ENCODE measurements around the gene LGR5. TPM values are rescaled to one million over a fixed set of nuclear protein-coding genes. Genes with fewer than 3 reads are reported as not detected.

LGR5 gene
- total RNA-seq, 1 experiment from 2014 or later: 0.04 TPM

DNA sequence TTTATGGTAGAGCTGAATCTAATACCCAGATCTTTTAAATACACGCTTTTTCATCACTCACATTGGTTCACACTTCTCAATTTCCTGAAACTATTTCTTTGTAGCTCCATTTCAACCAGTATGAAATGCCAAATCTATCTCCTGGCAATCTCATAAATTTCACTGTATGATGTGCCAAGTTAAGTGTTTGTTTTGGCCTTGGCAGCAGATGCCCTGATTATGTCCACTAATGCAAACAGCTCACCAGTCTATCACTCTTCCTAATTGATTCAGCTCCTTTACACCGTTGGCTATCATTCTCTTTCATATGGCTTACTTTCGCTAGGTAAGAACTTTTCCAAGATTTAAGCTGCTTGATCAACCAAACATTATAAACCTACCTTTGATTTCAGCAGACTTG is 165.4 kb downstream of the LGR5 start:
- H3K9ac ChIP-seq (ENCODE audit: low read length): no peak overlapping the region
- no peaks in the 10 kb centered on the region for H3K79me2 ChIP-seq (ENCODE audit: low read length)
- ATAC-seq (no peak), DNase-seq (no peak)
- no peak overlapping the region for H3K27ac ChIP-seq (ENCODE audit: low read length)
- H3K9me2 ChIP-seq (replicated peaks; ENCODE audit: low read length): no peaks in the 10 kb centered on the region
- no peaks in the 10 kb centered on the region for H3K9me3 ChIP-seq (ENCODE audit: low read length)
- H3K36me3 ChIP-seq (ENCODE audit: low read depth, low read length): peaks cover 35% of the 10 kb centered on the region
- intact Hi-C loops (cut with micrococcal nuclease): no loop called here
- BruUV-seq (replicated peaks): TSS peak; percentile 6
- no peak overlapping the region for H3K4me3 ChIP-seq (ENCODE audit: low read length)
- no peaks in the 10 kb centered on the region for H3F3A ChIP-seq (ENCODE audit: low read length, unreplicated experiment)
- no peak overlapping the region for H2AFZ ChIP-seq (ENCODE audit: low read length)
- H4K20me1 ChIP-seq (ENCODE audit: low read length): no peaks in the 10 kb centered on the region
- H3K27me3 ChIP-seq (ENCODE audit: low read length): no peaks in the 10 kb centered on the region
- no peaks in the 10 kb centered on the region for H3K4me1 ChIP-seq (ENCODE audit: insufficient read depth, low read length)
- TF ChIP-seq EZH2phosphoT487 (IDR thresholded peaks at IDR 0.05; ENCODE audit: borderline replicate concordance, low read length) (no peak), EZH2 (IDR thresholded peaks at IDR 0.05; ENCODE audit: low read length, unreplicated experiment) (no peak)
- TF ChIP-seq, protein P1, sequence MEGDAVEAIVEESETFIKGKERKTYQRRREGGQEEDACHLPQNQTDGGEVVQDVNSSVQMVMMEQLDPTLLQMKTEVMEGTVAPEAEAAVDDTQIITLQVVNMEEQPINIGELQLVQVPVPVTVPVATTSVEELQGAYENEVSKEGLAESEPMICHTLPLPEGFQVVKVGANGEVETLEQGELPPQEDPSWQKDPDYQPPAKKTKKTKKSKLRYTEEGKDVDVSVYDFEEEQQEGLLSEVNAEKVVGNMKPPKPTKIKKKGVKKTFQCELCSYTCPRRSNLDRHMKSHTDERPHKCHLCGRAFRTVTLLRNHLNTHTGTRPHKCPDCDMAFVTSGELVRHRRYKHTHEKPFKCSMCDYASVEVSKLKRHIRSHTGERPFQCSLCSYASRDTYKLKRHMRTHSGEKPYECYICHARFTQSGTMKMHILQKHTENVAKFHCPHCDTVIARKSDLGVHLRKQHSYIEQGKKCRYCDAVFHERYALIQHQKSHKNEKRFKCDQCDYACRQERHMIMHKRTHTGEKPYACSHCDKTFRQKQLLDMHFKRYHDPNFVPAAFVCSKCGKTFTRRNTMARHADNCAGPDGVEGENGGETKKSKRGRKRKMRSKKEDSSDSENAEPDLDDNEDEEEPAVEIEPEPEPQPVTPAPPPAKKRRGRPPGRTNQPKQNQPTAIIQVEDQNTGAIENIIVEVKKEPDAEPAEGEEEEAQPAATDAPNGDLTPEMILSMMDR (conservative IDR thresholded peaks at IDR 0.05; ENCODE audit: low read depth, low read length): no peak
- POLR2A ChIA-PET (ENCODE audit: unreplicated experiment): no interaction called here
- CTCF ChIA-PET: interaction anchor here (0.6 kb wide), 1 partner anchor 142 kb away, joined by 3 read pairs; no protein-coding TSS in a partner anchor
- H3K4me2 ChIP-seq (ENCODE audit: low read length): no peak overlapping the region

DNA sequence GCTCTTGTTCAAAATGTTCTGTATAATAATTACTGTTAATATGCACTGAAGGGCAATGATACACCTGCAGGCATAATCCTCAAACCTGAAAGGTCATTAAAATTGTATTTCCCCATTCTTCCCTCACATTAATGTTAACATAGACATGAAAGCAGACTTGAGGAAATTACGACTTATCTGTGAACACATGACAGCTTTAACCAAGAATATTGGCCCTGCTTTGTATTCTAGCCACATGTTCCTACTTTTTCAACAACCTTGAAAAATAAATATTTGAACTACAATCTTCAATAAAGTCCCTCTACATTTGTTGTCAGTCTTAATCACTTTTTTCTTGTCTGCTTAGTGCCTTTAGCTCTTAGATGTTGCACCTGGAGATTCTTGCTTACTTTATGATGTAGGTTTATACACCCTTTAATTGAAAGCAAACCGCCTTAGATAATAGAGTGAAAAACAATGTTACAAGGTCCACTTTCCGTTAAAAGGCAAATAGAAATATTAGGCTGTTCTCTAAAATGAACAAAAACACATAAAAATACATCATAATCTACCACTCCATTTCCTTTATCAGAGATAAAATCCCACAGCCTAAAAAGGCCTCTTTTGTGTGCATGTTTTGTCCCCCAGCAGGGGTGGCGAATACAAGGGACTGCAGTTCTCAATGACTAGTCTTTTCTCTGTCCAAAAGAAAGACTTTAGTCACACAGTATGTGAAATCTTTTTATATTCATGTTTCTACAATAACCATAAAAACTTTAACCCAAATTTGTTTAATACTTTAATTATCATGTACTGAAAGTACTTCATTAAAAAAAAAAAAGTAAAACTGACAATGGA is 168.1 kb downstream of the LGR5 start:
- H3K9me3 ChIP-seq (ENCODE audit: low read length): no peaks in the 10 kb centered on the region
- H2AFZ ChIP-seq (ENCODE audit: low read length): no peak overlapping the region
- CTCF ChIA-PET: no interaction called here
- no peak overlapping the region for H3K4me3 ChIP-seq (ENCODE audit: low read length)
- H3K9me2 ChIP-seq (replicated peaks; ENCODE audit: low read length): no peaks in the 10 kb centered on the region
- H3F3A ChIP-seq (ENCODE audit: low read length, unreplicated experiment): no peaks in the 10 kb centered on the region
- peaks cover 60% of the 10 kb centered on the region for H3K36me3 ChIP-seq (ENCODE audit: low read depth, low read length)
- no TSS peak for BruUV-seq (replicated peaks)
- no peaks in the 10 kb centered on the region for H3K79me2 ChIP-seq (ENCODE audit: low read length)
- TF ChIP-seq EZH2 (IDR thresholded peaks at IDR 0.05; ENCODE audit: low read length, unreplicated experiment) (no peak), EZH2phosphoT487 (IDR thresholded peaks at IDR 0.05; ENCODE audit: borderline replicate concordance, low read length) (no peak)
- TF ChIP-seq, protein P1 (conservative IDR thresholded peaks at IDR 0.05; ENCODE audit: low read depth, low read length): no peak
- no peak overlapping the region for H3K9ac ChIP-seq (ENCODE audit: low read length)
- no peaks in the 10 kb centered on the region for H3K4me1 ChIP-seq (ENCODE audit: insufficient read depth, low read length)
- no peaks in the 10 kb centered on the region for H4K20me1 ChIP-seq (ENCODE audit: low read length)
- POLR2A ChIA-PET (ENCODE audit: unreplicated experiment): no interaction called here
- H3K27ac ChIP-seq (ENCODE audit: low read length): no peak overlapping the region
- no peak overlapping the region for H3K4me2 ChIP-seq (ENCODE audit: low read length)
- intact Hi-C loops (cut with micrococcal nuclease): no loop called here
- no peak for ATAC-seq
- DNase-seq: no peak
- H3K27me3 ChIP-seq (ENCODE audit: low read length): no peaks in the 10 kb centered on the region

All from PC-3 (cell line).